IPS-NIHi7 (cell line): ENCODE measurements around the gene PCGF2.

ENCODE experiments used
- DNase-seq: peaks from one replicate; pipeline ENCODE4 v3.0.0; 2012; ENCODE audit warnings: mixed read lengths; ENCODE audit errors: extremely low spot score

The PCGF2 gene

GRCh38 chr17:38751144-38751807 lies 3.1 kb upstream of the PCGF2 start:
- DNase-seq = no peak

- DNase-seq = no peak
These were observed 2.4 kb upstream of the PCGF2 start for GRCh38 chr17:38750312-38751121.

GRCh38 chr17:38750044-38750311 lies 1.8 kb upstream of the PCGF2 start:
- DNase-seq = no peak

- peak; percentile 60 for DNase-seq
These were observed 1.3 kb upstream of the PCGF2 start for GRCh38 chr17:38749223-38750043.

- no peak for DNase-seq
These were observed 721 bp upstream of the PCGF2 start for GRCh38 chr17:38748892-38749222.

- peak; percentile 68 for DNase-seq
These were observed 530 bp downstream of the PCGF2 start for GRCh38 chr17:38747463-38748148.

GRCh38 chr17:38746849-38747462 lies 1.2 kb downstream of the PCGF2 start:
- no peak for DNase-seq

- no peak for DNase-seq
These were observed 1.9 kb downstream of the PCGF2 start for GRCh38 chr17:38746004-38746848.

- DNase-seq = no peak
These were observed 2.6 kb downstream of the PCGF2 start for GRCh38 chr17:38745545-38745944.

GRCh38 chr17:38743556-38744171 lies 4.5 kb downstream of the PCGF2 start:
- DNase-seq = peak; percentile 56

- DNase-seq = no peak
These were observed 5.5 kb downstream of the PCGF2 start for GRCh38 chr17:38742411-38743308.

GRCh38 chr17:38741921-38742410 lies 6.2 kb downstream of the PCGF2 start:
- DNase-seq = no peak

GRCh38 chr17:38741461-38741860 lies 6.7 kb downstream of the PCGF2 start:
- DNase-seq = no peak

GRCh38 chr17:38740806-38741205 lies 7.3 kb downstream of the PCGF2 start:
- DNase-seq = no peak

- no peak for DNase-seq
These were observed 8.1 kb downstream of the PCGF2 start for GRCh38 chr17:38740044-38740443.

- no peak for DNase-seq
These were observed 8.8 kb downstream of the PCGF2 start for GRCh38 chr17:38739305-38739704.

- no peak for DNase-seq
These were observed 9.4 kb downstream of the PCGF2 start for GRCh38 chr17:38738686-38739085.

GRCh38 chr17:38738007-38738662 lies 10.0 kb downstream of the PCGF2 start:
- no peak for DNase-seq
